ENCODE measurements around the gene PKIB. TPM values are rescaled to one million over a fixed set of nuclear protein-coding genes. Genes with fewer than 3 reads are reported as not detected.
"Not testable (repeated sequence)": the region's sequence is repeated elsewhere in the genome, so short reads cannot be mapped to it uniquely, and the experiment has no call there.

PKIB gene
- total RNA-seq, 1 donor from 2014 or later, result 3.2 TPM

GRCh38 chr6:122740936-122741335 lies 130.7 kb downstream of the PKIB start:
- ATAC-seq (no peak), DNase-seq (no peak)
- Histone ChIP-seq H3K36me3 (no peaks in the 10 kb centered on the region), H3K4me1 (no peaks in the 10 kb centered on the region), H3K4me3 (no peak overlapping the region), H3K27ac (no peak overlapping the region), H3K9me3 (no peaks in the 10 kb centered on the region), H3K27me3 (ENCODE audit: low read depth) (no peaks in the 10 kb centered on the region)
- TF ChIP-seq CTCF (IDR thresholded peaks at IDR 0.05), result no peak
- intact Hi-C loops (cut with DNase I), result no loop called here

- DNase-seq; H3K9me3 ChIP-seq; H3K4me3 ChIP-seq; ATAC-seq; H3K36me3 ChIP-seq; H3K27me3 ChIP-seq (ENCODE audit: low read depth); H3K4me1 ChIP-seq; intact Hi-C loops (cut with DNase I): not testable (repeated sequence)
- peak; percentile 40 for TF ChIP-seq CTCF (IDR thresholded peaks at IDR 0.05)
- H3K27ac ChIP-seq, result peak overlapping the region; percentile 8
These were observed 134.0 kb downstream of the PKIB start for GRCh38 chr6:122744247-122744646.

- intact Hi-C loops (cut with DNase I), result not testable (repeated sequence)
These were observed 134.7 kb downstream of the PKIB start for GRCh38 chr6:122744856-122745255.

GRCh38 chr6:122746688-122747087 lies 136.5 kb downstream of the PKIB start:
- Histone ChIP-seq H3K4me3 (no peak overlapping the region), H3K27ac (no peak overlapping the region), H3K9me3 (no peaks in the 10 kb centered on the region), H3K27me3 (ENCODE audit: low read depth) (no peaks in the 10 kb centered on the region), H3K36me3 (no peaks in the 10 kb centered on the region), H3K4me1 (no peaks in the 10 kb centered on the region)
- peak in 1 of 2 donors; percentile 41 for ATAC-seq
- DNase-seq, result peak; percentile 59
- intact Hi-C loops (cut with DNase I), result no loop called here
- TF ChIP-seq CTCF (IDR thresholded peaks at IDR 0.05), result no peak

More at GRCh38 chr6:122744856-122745255, 134.7 kb downstream of the PKIB start:
- DNase-seq (peak; percentile 57), ATAC-seq (peak; percentile 74 to 85)
- H3K27me3 ChIP-seq (ENCODE audit: low read depth); H3K36me3 ChIP-seq; H3K4me3 ChIP-seq; H3K4me1 ChIP-seq; H3K9me3 ChIP-seq: not testable (repeated sequence)
- H3K27ac ChIP-seq, result peak overlapping the region; percentile 8

GRCh38 chr6:122747573-122747972 lies 137.4 kb downstream of the PKIB start:
- no peaks in the 10 kb centered on the region for H3K36me3 ChIP-seq
- no peak for ATAC-seq
- no peak overlapping the region for H3K4me3 ChIP-seq
- no peaks in the 10 kb centered on the region for H3K4me1 ChIP-seq
- intact Hi-C loops (cut with DNase I), result no loop called here
- no peak for DNase-seq
- H3K9me3 ChIP-seq, result no peaks in the 10 kb centered on the region
- H3K27ac ChIP-seq, result no peak overlapping the region
- no peak for TF ChIP-seq CTCF (IDR thresholded peaks at IDR 0.05)
- H3K27me3 ChIP-seq (ENCODE audit: low read depth), result no peaks in the 10 kb centered on the region

- H3K36me3 ChIP-seq; intact Hi-C loops (cut with DNase I); ATAC-seq; H3K27me3 ChIP-seq (ENCODE audit: low read depth); H3K27ac ChIP-seq; DNase-seq; H3K4me1 ChIP-seq; H3K9me3 ChIP-seq; H3K4me3 ChIP-seq: not testable (repeated sequence)
These were observed 138.7 kb downstream of the PKIB start for GRCh38 chr6:122748945-122749344.
